Muscle layer of duodenum (tissue), 2 donors: Measurements from ENCODE around the gene VSTM2L.

Source experiments
- H3K27ac ChIP-seq: one replicate; pipeline ENCODE4 v1.7.0; 2013; ENCODE audit warnings: mild to moderate bottlenecking, low read length
- H3K27me3 ChIP-seq: one replicate; pipeline ENCODE4 v1.7.0; 2013; ENCODE audit warnings: low read depth, mild to moderate bottlenecking, control low read depth, low read length
- H3K36me3 ChIP-seq, 2 donors: one replicate each; pipeline ENCODE4 v1.7.0; 2013; ENCODE audit warnings: low read length in 2 of 2, control low read depth in 1 of 2, mild to moderate bottlenecking in 1 of 2; ENCODE audit not compliant: insufficient read depth in 2 of 2, control insufficient read depth in 1 of 2
- H3K4me1 ChIP-seq, 2 donors: one replicate each; pipeline ENCODE4 v1.7.0; 2013; ENCODE audit warnings: low read length in 2 of 2, mild to moderate bottlenecking in 2 of 2, control low read depth in 1 of 2, moderate library complexity in 1 of 2; ENCODE audit not compliant: insufficient read depth in 2 of 2, control insufficient read depth in 1 of 2
- H3K4me3 ChIP-seq, 2 donors: one replicate each; pipeline ENCODE4 v1.7.0; 2013; ENCODE audit warnings: low read length in 2 of 2, low read depth in 1 of 2, mild to moderate bottlenecking in 1 of 2
- H3K9me3 ChIP-seq, 2 donors: one replicate each; pipeline ENCODE4 v1.7.0; 2013; ENCODE audit warnings: low read length in 2 of 2, control low read depth in 1 of 2, mild to moderate bottlenecking in 1 of 2; ENCODE audit not compliant: control insufficient read depth in 1 of 2
- donor health status: healthy.

VSTM2L gene

GRCh38 chr20:37869334-37869861, 33.5 kb upstream of the VSTM2L start:
- no peak overlapping the region for H3K4me3 ChIP-seq
- H3K9me3 ChIP-seq, result no peaks in the 10 kb centered on the region
- H3K4me1 ChIP-seq, result peaks cover 0 to 10% of the 10 kb centered on the region in 2 donors
- H3K27ac ChIP-seq, result no peak overlapping the region
- H3K27me3 ChIP-seq, result no peaks in the 10 kb centered on the region
- H3K36me3 ChIP-seq, result peaks cover 11 to 52% of the 10 kb centered on the region in 2 donors

- H3K4me3 ChIP-seq, result no peak overlapping the region
- peaks cover 13 to 55% of the 10 kb centered on the region in 2 donors for H3K36me3 ChIP-seq
Observed at GRCh38 chr20:37870294-37870693, 32.6 kb upstream of the VSTM2L start.

GRCh38 chr20:37871751-37872150, 31.2 kb upstream of the VSTM2L start:
- Histone ChIP-seq H3K36me3 (peaks cover 13 to 55% of the 10 kb centered on the region in 2 donors), H3K9me3 (no peaks in the 10 kb centered on the region), H3K27ac (no peak overlapping the region), H3K4me1 (peaks cover 0 to 10% of the 10 kb centered on the region in 2 donors), H3K4me3 (no peak overlapping the region), H3K27me3 (no peaks in the 10 kb centered on the region)

More at GRCh38 chr20:37870294-37870693, 32.6 kb upstream of the VSTM2L start:
- H3K27me3 ChIP-seq, result no peaks in the 10 kb centered on the region
- no peak overlapping the region for H3K27ac ChIP-seq
- peaks cover 0 to 10% of the 10 kb centered on the region in 2 donors for H3K4me1 ChIP-seq
- no peaks in the 10 kb centered on the region for H3K9me3 ChIP-seq

GRCh38 chr20:37872161-37872560, 30.8 kb upstream of the VSTM2L start:
- H3K27me3 ChIP-seq, result no peaks in the 10 kb centered on the region
- H3K4me1 ChIP-seq, result peaks cover 0 to 10% of the 10 kb centered on the region in 2 donors
- H3K9me3 ChIP-seq, result no peaks in the 10 kb centered on the region
- H3K4me3 ChIP-seq, result no peak overlapping the region
- no peak overlapping the region for H3K27ac ChIP-seq
- peaks cover 13 to 55% of the 10 kb centered on the region in 2 donors for H3K36me3 ChIP-seq

GRCh38 chr20:37873884-37874283, 29.0 kb upstream of the VSTM2L start:
- Histone ChIP-seq H3K27me3 (no peaks in the 10 kb centered on the region), H3K27ac (no peak overlapping the region), H3K36me3 (peaks cover 13 to 55% of the 10 kb centered on the region in 2 donors), H3K9me3 (no peaks in the 10 kb centered on the region), H3K4me3 (no peak overlapping the region), H3K4me1 (no peaks in the 10 kb centered on the region)

GRCh38 chr20:37875460-37876175, 27.3 kb upstream of the VSTM2L start:
- Histone ChIP-seq H3K9me3 (no peaks in the 10 kb centered on the region), H3K27me3 (no peaks in the 10 kb centered on the region), H3K36me3 (peaks cover 13 to 45% of the 10 kb centered on the region in 2 donors), H3K4me1 (no peaks in the 10 kb centered on the region), H3K4me3 (no peak overlapping the region), H3K27ac (no peak overlapping the region)

- Histone ChIP-seq H3K36me3 (peaks cover 13 to 33% of the 10 kb centered on the region in 2 donors), H3K27ac (no peak overlapping the region), H3K27me3 (no peaks in the 10 kb centered on the region), H3K9me3 (no peaks in the 10 kb centered on the region), H3K4me1 (no peaks in the 10 kb centered on the region), H3K4me3 (no peak overlapping the region)
Observed at GRCh38 chr20:37876863-37877262, 26.1 kb upstream of the VSTM2L start.

GRCh38 chr20:37877832-37878772, 24.8 kb upstream of the VSTM2L start:
- Histone ChIP-seq H3K27me3 (no peaks in the 10 kb centered on the region), H3K9me3 (no peaks in the 10 kb centered on the region), H3K27ac (no peak overlapping the region), H3K4me3 (no peak overlapping the region), H3K36me3 (peaks cover 13 to 21% of the 10 kb centered on the region in 2 donors), H3K4me1 (no peaks in the 10 kb centered on the region)

GRCh38 chr20:37878835-37879599, 23.9 kb upstream of the VSTM2L start:
- no peak overlapping the region for H3K27ac ChIP-seq
- no peaks in the 10 kb centered on the region for H3K9me3 ChIP-seq
- no peaks in the 10 kb centered on the region for H3K27me3 ChIP-seq
- H3K36me3 ChIP-seq, result peaks cover 6 to 12% of the 10 kb centered on the region in 2 donors
- no peak overlapping the region for H3K4me3 ChIP-seq
- no peaks in the 10 kb centered on the region for H3K4me1 ChIP-seq

GRCh38 chr20:37879843-37880242, 23.1 kb upstream of the VSTM2L start:
- no peaks in the 10 kb centered on the region for H3K4me1 ChIP-seq

More at GRCh38 chr20:37879843-37880242, 23.1 kb upstream of the VSTM2L start:
- H3K36me3 ChIP-seq, result peaks cover 0 to 4% of the 10 kb centered on the region in 2 donors
- H3K4me3 ChIP-seq, result no peak overlapping the region
- H3K27me3 ChIP-seq, result no peaks in the 10 kb centered on the region
- H3K9me3 ChIP-seq, result no peaks in the 10 kb centered on the region
- H3K27ac ChIP-seq, result no peak overlapping the region
